GM12891 (cell line): ENCODE data around the gene TM2D1.

Source experiments
- POLR2A ChIP-seq: IDR thresholded peaks from 2 replicates; pipeline ENCODE4 v1.6.1; 2011; ENCODE audit warnings: low read depth, low read length, control low read depth
- POLR2AphosphoS5 ChIP-seq: IDR thresholded peaks from 2 replicates; pipeline ENCODE4 v1.6.1; 2011; ENCODE audit warnings: low read depth, low read length, control low read depth
- POU2F2 ChIP-seq: IDR thresholded peaks from 2 replicates; pipeline ENCODE4 v1.6.1; 2011; ENCODE audit warnings: low read depth, mild to moderate bottlenecking, control low read depth, low read length, moderate library complexity
- SPI1 ChIP-seq: IDR thresholded peaks from 2 replicates; pipeline ENCODE4 v1.6.1; 2011; ENCODE audit warnings: low read depth, low read length, control low read depth
- TAF1 ChIP-seq: IDR thresholded peaks from 2 replicates; pipeline ENCODE4 v1.6.1; 2011; ENCODE audit warnings: low read depth, low read length, control low read depth

DNA sequence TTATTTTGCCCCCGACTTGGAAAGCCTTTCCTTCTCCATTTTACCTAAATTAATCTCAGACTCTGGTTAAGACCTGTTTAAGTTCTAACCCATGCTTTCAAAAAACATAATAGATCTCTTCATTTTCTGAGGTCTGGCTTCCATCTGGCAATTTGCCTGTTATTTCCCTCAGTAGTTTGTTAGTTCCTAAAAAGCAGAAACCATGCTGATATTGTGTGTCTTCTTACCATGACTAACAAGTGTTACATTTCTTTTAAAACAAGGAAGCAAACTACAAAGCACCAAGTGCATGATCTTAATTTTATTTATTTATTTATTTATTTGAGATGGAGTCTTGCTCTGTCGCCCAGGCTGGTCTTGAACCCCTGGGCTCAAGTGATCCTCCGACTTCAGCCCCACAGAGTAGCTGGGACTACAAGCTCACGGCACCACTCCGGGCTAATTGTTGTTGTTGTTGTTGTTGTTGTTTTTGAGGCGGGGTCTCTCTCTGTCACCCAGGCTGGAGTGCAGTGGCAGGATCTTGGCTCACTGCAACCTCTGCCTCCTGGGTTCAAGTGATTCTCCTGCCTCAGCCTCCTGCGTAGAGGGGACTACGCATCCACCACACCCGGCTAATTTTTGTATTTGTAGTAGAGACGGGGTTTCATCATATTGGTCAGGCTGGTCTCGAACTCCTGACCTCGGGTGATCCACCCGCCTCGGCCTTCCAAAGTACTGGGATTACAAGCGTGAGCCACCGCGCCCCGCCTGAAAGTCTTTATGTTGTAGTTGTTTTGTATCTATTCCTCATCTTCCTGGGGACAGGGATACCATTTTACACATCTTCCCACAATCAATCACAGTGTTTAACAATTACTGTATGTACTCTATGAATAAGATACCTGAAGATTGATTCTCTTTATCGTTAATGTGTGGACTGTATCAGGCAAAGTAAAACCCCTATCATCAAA lies 16.1 kb upstream of the TM2D1 start:
- TF ChIP-seq POU2F2 (no peak), SPI1 (no peak), POLR2A (no peak), POLR2AphosphoS5 (no peak), TAF1 (no peak)
